NCI-H82 treated with DMSO at 0.1 percent for 48 hours (cell line): ENCODE measurements around the gene PAM16.

Source experiments
- DNase-seq: peaks from one replicate; lab custom pipeline; 2025; ENCODE audit not compliant: unreplicated experiment; lab: John Stamatoyannopoulos, UW

PAM16 gene

DNA sequence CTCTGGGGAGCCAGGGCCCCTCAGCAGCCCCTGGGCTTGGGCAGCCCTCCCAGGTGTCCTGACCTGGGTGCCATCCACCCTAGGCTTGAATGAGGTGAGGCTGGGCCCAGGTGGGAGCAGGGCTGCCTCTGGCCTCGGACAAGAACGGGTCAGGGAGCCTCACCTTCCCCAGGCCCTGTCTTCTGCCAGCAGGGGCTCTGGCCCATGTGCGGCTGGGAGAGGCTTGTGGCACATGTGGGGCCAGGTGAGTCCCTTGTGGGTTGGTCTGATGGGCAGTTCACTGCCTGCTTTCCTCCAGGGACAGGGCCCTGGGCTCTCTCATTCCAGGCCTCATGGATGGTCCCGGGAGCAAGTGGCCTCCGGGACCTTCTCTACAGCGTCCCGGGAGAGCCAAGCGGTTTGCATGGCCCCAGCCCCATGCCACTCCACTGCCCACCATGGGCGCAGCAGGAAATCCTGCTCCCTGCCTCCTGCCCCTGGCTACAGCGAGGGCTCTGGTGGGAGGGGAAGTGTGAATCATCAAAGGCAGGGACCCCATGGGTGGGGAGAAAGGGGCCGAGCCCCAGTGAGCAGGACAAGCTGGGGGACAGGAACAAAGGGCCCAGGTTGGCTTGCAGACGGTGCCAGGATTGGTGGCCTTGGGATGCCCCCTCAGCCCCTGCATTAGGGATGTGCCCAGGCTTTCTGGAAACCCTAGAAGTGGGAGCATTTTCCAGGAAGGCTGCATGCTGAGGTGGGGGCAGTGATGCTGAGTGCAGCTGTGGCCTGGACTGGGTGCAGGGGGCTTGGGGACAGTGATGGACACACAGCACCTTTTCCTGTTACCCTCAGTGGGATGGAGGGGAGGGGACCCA, 32.7 kb upstream of the PAM16 start:
- DNase-seq, result no peak

DNA sequence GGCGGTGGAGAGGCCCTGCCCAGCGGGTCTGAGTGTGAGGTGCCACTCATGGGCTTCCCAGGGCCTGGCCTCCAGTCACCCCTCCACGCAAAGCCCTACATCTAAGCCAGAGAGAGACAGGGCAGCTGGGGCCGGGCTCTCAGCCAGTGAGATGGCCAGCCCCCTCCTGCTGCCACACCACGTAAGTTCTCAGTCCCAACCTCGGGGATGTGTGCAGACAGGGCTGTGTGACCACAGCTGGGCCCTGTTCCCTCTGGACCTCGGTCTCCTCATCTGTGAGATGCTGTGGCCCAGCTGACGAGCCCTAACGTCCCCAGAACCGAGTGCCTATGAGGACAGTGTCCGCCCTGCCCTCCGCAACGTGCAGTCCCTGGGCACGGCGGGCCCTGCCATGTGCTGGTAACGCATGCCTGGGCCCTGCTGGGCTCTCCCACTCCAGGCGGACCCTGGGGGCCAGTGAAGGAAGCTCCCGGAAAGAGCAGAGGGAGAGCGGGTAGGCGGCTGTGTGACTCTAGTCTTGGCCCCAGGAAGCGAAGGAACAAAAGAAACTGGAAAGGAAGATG, 31.8 kb upstream of the PAM16 start:
- no peak for DNase-seq

DNA sequence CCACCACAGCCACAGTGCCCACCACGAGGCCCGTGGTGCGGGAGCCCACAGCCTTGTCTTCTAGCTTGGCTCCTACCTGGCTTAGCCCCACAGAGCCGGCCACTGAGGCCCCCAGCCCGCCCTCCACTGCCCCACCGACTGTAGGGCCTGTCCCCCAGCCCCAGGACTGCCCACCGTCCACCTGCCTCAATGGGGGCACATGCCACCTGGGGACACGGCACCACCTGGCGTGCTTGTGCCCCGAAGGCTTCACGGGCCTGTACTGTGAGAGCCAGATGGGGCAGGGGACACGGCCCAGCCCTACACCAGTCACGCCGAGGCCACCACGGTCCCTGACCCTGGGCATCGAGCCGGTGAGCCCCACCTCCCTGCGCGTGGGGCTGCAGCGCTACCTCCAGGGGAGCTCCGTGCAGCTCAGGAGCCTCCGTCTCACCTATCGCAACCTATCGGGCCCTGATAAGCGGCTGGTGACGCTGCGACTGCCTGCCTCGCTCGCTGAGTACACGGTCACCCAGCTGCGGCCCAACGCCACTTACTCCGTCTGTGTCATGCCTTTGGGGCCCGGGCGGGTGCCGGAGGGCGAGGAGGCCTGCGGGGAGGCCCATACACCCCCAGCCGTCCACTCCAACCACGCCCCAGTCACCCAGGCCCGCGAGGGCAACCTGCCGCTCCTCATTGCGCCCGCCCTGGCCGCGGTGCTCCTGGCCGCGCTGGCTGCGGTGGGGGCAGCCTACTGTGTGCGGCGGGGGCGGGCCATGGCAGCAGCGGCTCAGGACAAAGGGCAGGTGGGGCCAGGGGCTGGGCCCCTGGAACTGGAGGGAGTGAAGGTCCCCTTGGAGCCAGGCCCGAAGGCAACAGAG, 31.0 kb upstream of the PAM16 start:
- no peak for DNase-seq

DNA sequence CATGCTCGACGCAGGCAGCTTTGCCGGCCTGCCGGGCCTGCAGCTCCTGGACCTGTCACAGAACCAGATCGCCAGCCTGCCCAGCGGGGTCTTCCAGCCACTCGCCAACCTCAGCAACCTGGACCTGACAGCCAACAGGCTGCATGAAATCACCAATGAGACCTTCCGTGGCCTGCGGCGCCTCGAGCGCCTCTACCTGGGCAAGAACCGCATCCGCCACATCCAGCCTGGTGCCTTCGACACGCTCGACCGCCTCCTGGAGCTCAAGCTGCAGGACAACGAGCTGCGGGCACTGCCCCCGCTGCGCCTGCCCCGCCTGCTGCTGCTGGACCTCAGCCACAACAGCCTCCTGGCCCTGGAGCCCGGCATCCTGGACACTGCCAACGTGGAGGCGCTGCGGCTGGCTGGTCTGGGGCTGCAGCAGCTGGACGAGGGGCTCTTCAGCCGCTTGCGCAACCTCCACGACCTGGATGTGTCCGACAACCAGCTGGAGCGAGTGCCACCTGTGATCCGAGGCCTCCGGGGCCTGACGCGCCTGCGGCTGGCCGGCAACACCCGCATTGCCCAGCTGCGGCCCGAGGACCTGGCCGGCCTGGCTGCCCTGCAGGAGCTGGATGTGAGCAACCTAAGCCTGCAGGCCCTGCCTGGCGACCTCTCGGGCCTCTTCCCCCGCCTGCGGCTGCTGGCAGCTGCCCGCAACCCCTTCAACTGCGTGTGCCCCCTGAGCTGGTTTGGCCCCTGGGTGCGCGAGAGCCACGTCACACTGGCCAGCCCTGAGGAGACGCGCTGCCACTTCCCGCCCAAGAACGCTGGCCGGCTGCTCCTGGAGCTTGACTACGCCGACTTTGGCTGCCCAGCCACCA, 30.2 kb upstream of the PAM16 start:
- DNase-seq, result no peak

DNA sequence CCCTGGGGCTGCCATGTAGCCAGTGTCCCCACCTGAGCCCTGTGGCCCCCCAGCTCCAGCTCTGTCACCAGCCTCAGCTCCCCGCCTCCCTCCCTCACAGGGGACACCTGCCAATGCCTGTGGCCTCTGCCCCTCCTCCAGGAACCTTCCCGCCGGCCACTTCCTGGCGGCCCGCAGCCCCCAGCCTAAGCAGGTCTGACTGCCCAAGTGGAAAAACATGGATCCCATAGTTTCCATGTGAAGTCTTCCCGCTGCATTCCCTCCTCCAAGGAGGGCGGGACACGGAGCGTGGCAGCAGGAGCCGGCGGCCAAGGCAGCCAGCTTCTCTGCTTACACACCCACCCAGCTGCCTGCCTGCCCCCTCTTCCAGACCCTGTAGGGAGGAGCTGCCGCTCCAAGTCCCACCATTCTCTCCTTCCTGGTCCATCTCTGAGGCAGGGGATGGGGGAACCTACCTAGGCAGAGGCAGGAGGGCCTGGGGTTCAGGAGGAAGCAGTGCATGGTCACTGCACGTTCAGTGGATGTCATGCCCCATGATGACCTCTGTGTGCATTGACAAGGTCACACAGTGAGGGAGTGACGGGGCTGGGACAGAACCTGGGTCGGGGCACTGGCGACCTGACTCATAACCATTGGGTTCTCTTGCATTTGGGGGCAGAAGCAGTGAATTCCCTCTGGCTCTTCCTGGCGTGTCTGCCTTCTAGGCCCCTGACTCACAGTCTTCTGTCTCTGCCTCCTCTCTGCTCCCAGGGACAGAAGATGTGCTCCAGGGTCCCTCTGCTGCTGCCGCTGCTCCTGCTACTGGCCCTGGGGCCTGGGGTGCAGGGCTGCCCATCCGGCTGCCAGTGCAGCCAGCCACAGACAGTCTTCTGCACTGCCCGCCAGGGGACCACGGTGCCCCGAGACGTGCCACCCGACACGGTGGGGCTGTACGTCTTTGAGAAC, 29.3 kb upstream of the PAM16 start:
- no peak for DNase-seq

DNA sequence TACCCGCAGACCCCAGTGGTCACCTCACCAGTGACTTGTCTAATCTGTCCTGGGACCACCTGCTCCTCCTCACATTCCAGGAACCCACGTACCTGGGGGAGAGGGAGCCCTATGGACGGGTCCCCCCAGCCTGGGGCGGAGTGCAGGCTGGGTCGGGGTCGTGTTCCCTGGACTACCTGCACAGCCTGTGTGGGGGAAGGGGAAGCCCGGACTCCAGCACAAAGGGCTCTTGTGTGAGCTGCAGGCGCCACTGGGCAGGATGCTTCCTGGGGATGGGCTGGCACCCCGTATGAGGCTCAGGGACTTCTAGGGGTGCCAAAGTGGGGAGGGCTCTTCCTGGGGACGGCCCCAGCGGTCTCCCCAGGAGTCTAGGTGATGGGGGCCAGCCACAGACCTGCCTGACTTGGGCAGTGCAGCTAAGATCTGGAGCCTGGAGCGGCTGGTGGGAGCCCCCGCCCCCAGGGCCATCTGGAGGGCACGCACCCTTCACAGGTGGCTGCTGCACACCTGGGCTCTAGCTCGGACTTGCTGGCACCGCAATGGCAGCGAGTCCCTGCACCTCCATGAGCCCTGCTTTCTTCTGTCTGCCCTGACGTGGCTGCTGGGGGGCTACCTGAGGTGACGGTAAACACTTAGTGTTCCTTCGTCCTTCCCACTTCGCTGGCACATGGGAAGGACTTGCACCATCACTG, 28.0 kb upstream of the PAM16 start:
- DNase-seq, result no peak

DNA sequence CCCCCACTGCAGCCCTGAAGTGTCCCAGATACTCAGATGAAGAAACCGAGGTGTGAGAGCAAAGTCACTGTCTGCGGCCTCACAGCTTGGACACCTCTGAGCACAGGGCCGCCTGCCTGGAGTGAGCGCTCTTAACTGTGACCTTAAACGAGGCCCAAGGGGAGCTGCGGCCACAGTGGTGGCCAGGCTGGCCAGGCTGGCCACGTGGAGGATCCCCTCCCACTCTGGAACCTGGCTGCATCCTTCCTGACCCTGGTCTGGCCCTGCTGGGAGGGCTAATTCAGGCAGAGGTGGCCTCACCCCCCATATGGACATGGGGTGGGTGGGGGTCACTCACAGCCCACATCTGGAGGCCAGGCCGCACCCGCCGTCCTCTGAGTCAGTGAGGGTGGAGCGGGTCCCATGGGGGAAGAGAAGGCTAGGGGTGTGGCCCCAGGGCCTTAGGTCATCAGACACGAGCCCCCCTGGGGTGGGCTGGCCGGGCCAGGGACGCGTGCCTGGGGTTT, 27.1 kb upstream of the PAM16 start:
- DNase-seq, result no peak

DNA sequence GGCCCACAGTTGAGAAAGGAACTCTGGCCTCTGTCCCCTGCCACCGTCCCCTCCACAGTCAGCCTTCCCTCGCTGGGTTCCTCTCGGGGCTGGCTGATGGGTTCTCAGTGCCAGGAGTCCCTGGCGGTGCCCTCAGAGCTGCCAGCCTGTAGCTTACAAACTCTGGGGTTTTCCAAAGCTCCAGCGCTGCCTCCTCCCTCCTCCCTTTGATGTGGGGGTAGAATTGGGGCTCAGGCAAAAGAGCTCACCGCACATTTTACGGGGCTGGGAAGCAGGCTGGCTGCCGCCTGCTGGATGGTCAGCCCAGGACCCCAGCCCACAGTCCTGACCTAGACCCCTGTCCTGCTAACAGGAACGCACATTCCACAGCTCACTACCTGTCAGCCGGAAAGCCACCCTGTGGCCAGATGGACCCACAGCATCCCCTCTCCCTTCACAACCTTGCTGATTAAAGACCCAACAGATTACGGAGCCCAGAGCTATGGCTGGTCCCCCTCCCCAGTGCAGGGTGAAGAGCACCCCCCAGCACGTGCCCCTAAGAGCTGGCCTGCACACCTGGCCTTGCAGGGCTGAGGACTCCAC, 26.5 kb upstream of the PAM16 start:
- no peak for DNase-seq

DNA sequence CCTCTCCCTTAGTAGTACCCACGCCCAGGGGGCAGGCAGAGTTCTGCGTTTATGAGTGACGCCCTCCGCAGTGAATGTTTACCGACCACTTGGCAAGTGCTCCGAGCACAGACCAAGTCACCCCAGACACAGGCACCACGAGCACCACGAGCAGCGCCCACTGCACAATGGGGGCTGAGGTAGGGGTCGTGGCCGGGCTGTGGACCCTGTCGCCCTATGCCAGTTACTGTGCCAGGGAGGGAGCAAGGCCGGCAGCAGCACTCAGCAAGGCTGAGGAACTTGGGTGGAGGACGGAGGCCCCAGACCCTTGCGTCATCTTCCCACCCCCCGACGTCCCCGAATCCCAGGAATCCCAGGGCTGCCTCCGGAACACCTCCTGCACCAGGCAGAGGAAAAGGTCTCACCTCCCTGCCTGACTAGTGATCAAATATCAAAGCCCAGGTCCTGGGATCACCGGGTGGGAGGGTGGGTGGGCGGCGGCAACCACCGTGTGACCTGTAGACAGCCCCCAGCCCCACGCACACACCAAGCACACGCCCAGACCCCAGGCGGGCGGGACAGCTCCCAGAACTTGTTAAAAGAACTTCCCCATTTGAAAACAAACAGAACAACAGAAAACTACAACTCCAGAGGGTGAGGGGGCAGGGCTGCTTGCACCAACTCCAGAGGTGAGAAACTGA, 25.9 kb upstream of the PAM16 start:
- DNase-seq, result no peak

DNA sequence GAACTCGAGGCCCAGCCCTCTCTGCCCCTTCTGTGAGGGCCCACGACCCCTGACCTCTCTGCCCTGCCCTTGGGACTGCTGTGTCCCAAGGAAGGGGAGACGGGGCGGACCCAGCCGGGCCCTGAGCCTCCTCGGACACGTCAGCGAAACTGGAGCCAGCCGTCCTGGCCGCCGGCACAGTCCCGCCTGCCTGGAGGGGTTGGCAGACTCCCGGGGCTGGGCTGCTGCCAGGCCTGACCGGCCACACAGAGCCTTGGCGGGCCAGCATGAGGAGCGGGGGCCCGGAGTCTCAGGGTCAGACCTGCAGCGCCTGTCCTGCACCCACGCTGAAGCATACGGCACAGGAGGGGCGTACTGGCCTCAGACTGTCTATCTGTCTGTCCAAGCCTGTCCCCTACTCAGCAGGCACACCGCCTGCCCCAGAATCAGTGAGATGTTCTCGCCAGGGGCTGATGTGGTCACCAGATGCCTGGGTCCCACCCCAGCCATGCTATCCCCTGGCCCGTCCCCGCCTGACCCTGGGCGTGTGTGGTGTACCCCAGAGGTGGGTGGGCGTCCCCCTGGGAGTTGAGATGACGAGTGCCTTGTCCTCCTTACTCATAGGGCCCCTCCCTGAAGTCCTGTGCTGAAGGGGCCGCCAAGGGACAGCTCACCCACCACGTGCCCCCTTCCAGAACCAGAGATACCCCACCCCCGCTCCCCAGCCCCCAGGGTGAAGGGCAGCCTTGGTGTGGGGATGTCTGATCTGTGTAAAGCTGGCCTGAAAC, 25.2 kb upstream of the PAM16 start:
- DNase-seq, result no peak

DNA sequence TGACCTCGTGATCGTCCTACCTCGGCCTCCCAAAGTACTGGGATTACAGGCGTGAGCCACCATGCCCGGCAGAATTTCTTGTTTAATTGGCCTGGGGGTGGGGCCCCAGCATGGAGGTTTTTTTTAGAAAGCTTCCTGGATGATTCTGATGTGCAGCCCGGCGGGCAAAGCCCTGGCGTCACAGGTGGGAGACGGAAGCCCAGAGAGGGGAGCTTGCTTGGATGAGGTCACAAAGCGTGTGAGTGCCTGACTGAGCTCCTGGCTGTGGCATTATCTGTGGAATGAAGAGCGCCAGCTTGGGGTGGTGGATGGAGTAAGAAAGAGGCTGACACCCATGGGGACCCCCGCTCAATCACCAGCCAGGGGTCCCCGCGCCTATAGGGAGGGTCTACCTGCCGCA, 24.6 kb upstream of the PAM16 start:
- DNase-seq, result no peak

DNA sequence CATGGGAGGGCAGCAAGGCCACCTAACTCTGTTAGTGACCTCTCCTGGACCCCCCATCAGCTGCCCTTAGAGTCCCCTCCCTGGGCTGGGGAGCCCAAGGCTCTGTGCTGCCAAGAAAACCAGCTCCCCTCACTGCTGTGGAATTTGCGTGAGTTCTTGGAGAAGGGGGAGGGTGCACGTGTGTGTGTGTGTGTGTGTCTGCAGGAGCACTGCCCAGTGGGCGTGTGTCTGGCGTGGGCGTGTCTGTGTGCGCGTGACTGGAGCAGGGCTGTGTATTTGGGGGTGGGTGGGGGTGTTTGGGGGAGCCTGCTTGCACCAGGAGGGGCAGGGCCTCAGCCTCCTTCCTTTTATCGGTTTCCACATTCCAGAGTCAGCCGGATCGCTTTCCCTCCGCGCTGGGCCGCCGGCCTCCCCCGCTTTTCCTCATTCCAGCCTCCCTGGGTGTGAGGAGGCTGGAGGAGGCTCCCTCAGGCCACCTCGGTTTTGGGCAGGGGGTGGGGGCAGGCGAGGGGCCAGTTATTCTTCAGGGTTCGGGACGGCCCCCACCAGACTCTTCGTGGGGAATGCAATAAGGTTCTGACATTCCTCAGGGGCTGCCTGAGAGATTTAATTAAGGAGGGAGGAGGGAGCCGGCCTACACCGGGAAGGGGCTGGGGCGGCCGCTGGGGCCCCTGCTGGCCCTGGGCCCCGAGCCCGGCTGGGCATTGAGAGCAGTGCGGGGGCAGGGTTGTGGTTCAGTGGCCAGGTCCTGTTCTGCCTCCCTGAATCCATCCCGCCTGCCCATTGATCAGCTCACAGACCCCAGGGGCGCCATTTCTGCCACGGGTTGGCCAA, 23.0 kb upstream of the PAM16 start:
- no peak for DNase-seq

DNA sequence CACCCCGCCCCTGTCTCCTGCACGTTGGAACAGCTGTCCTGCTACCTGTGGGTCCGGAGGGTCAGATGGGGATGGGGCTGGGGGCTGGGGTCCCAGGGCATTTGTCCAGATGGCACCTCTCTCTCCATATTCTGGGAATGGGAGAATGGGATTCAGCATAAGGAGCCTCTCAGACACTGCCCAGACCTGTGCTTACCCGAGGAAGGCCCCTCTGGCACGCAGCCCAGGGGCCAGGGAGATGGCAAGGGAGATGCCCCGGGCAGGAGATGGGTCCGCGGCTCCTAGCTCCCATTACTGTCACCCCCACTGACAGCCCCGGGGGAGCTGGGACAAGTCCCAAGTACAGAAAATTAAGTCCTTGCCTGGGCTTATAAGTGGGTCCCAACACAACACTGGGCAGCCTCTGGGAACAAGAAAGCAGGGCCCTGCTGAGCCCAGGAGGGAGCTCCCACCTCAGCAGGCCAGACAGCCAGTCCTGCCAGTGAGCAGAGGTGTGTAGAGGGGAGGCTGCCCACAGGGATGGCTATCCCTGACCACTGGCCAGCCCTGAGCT, 22.3 kb upstream of the PAM16 start:
- no peak for DNase-seq

DNA sequence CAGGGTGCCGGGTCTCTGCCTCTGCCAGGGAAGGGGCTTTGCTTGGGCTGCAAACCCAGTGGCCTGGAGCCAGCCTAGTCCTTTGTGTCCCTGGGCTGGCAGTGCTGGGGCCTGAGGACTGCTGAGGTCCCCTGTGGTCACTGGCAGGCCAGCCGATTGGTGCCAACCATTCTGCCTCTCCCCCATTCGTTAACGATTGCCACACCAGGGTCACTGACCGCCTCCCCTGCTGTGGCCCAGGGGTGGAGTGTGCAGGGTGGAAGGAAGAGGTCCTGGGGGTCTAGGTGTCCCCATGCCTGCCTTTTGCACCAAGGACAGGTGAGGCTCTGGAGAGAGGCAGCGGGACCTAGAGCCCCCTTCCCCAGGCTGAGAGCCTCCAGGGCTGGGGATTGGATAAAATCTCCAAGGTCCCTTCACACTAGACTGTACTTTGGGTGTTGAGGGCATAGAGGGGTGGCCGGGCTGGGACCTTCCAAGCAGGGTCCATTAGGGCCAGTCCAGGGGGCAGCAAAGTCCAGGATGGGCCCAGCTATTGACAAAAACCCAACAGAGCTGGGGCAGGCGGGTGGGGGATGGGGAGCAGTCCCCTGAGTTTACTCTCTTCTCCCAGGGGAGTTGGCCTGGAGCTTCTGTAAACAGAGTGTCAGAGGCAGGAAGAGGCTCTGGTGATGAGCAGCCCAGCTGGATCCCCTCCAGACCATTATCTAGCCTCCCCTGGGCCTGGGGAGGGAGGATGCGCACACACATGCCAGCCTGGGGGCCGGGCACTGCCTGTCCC, 21.6 kb upstream of the PAM16 start:
- peak; percentile 55 for DNase-seq

DNA sequence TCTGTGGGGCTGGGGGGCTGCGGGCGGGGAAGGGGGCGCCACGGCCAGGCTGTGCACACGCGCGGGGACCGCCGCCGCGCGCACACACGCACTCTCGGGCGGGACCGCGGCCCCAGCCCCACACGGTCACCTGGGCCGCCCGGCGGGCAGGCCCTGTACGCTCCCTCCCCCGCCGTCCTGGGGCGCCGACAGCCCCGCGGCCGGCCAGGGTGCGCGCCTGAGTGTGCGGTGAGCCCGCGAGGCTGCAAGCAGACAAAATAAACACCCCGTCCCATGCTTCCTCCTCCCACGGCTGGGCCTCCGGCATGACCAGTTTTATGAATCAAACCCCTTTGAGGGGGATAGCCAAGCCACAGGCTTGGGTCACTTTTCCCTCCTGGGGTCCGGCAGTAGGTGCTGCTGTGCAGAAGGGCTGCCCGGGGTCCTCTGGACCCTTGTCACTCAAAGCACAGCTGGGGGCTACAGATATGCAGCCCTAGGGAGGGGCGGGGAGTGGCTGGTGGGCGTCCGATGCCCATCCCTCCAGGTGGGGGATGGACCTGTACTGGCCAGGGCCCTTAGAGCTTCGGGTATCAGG, 21.0 kb upstream of the PAM16 start:
- no peak for DNase-seq
